RWPE1 (cell line): Measurements from ENCODE around the gene VGLL4.
A peak's percentile ranks its signal among the peaks of the same experiment; 100 is the strongest.

Experiments used
- CTCF ChIA-PET: fragments of 350-600 bp; sonication (Branson Sonifier 250); formaldehyde crosslinking; extraction: SDS; loops from one replicate; lab custom pipeline; 2021; lab: Yijun Ruan, JAX
- POLR2A ChIA-PET: fragments of 400-600 bp; formaldehyde crosslinking; extraction: SDS; loops from one replicate; lab custom pipeline; 2020; ENCODE audit warnings: antibody characterized with exemption; ENCODE audit not compliant: low non-redundant PET; lab: Yijun Ruan, JAX
- DNase-seq: peaks from one replicate; pipeline ENCODE4 v3.0.0; 2012; ENCODE audit warnings: low spot score
- H3K27ac ChIP-seq: fragments of 450-650 bp; 2 replicates; pipeline ENCODE4 v1.5.1; 2017
- TF ChIP-seq, protein P1 (sequence below): fragments of 450-650 bp; conservative IDR thresholded peaks from 2 replicates; pipeline ENCODE4 v1.5.1; 2017; ENCODE audit warnings: low read depth, mild to moderate bottlenecking

VGLL4 gene

DNA sequence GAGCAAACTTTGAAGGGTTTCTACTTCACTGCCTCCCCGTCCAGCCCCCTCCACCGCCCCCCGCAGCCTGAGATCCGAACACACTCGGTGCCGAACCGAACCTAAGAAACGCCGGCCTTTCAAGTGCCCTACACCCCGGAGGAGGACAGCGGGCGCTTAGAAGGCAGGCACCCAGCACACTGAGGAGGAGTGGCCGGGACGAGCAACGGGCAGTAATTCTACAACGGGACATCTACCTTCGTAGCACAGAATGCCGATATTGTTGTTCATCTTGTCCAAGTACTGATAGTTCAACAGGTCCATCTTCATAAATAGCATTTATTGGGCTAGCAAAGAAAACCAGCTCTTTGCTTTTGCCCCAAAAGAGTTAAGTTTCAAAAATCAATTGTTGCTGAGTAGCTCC is 513 bp downstream of the VGLL4 start:
- ChIA-PET POLR2A (no interaction called here), CTCF (interaction anchor here (0.7 kb wide), 1 partner anchor 264 kb away, joined by 3 read pairs; no protein-coding TSS in a partner anchor)
- peak; percentile 38 for DNase-seq
- H3K27ac ChIP-seq: peak overlapping the region; percentile 98
- TF ChIP-seq, protein P1, sequence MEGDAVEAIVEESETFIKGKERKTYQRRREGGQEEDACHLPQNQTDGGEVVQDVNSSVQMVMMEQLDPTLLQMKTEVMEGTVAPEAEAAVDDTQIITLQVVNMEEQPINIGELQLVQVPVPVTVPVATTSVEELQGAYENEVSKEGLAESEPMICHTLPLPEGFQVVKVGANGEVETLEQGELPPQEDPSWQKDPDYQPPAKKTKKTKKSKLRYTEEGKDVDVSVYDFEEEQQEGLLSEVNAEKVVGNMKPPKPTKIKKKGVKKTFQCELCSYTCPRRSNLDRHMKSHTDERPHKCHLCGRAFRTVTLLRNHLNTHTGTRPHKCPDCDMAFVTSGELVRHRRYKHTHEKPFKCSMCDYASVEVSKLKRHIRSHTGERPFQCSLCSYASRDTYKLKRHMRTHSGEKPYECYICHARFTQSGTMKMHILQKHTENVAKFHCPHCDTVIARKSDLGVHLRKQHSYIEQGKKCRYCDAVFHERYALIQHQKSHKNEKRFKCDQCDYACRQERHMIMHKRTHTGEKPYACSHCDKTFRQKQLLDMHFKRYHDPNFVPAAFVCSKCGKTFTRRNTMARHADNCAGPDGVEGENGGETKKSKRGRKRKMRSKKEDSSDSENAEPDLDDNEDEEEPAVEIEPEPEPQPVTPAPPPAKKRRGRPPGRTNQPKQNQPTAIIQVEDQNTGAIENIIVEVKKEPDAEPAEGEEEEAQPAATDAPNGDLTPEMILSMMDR: no peak

DNA sequence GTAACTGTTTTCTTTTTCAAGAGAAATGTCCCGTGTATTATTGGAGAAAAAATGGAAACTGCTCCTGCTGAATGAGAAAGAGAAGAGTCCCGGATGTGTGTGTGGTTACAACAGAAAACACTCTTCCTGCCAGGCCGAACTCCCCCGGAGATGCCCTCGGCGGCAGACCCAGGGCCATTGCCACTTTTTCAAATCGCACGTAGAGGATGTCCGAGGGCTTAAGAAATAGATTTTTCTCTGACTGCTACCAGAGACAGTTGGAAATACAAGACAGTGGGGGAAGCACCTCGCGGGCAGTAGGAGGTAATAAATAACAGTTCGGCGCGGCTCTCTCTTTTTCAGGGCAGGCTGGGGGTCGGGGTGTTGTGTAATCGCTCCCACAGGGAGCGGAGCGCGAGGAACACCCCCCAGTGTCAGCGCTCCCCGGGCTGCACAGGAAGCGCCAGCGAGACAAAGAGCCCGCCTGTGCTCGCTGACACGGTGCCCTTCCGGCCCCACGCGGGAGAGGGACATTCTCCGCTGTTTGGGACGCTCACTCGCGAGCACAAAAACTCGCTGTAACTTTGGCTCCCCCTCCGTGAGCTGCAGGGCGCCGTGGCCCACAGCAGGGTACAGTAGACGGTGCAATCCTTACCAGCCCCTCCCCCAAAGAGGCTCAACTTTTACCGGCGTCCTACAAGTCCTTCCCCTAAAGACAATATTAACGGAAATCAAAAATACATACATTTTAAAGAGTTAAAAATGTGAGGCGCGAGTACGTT is 1.1 kb downstream of the VGLL4 start:
- TF ChIP-seq, protein P1: no peak
- CTCF ChIA-PET: interaction anchor here (0.7 kb wide), 1 partner anchor 264 kb away, joined by 3 read pairs; no protein-coding TSS in a partner anchor
- POLR2A ChIA-PET: no interaction called here

DNA sequence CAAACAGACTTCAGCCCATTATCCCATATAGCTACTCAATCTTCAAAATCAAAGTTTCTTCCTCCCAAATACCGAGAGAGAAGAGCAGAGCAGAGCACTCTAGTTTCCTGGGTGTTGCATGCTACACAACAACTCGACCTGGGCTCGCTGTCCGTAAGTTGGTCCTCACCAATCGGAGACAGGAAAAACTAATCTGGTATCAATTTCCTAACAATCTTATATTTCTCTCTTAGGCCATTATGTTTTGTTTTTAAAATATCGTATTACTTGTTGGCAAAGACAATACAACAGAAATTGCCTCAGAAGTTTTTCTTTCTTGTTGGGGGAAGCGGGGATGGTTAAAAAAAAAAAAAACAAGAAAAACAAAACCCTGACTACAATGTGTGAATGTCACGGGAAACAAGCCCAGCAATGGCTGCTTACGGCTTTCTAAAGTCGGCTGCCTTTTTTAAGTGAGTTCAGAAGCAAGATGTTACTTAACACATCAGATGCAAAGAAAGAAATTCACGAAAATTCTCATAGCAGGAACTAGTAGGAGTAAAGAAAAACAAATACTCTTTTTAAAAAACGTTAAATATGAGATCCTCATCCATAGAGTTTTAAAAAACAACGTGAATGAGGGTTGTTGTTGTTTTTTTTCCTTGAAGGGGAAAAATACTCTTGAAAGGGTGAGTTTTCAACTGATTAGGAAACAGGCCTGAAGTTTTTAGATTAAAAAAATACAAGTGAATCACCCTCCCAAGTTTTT is 1.9 kb downstream of the VGLL4 start:
- DNase-seq: peak; percentile 20
- TF ChIP-seq, protein P1: no peak
- peak overlapping the region; percentile 98 for H3K27ac ChIP-seq
- CTCF ChIA-PET: no interaction called here
- POLR2A ChIA-PET: no interaction called here

More for the DNA sequence above, 1.1 kb downstream of the VGLL4 start:
- H3K27ac ChIP-seq: peak overlapping the region; percentile 98
- peak; percentile 36 for DNase-seq

DNA sequence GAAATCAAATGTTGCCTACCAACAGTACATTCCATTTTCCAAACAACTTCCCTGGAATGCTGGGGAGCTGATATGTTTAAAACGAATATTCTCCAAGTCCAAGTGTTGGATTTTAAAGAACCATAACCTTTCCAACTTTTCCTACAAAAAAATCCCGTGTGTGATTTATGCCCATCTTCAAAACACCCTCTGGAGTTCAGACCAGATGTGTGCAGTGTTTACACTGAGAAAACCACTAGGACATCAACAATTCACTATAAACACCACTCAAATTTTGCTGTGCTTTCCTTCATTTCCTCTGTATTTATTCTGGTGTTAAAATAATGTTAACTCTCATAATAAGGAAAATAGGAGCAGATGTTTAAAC is 2.4 kb downstream of the VGLL4 start:
- DNase-seq: no peak
- TF ChIP-seq, protein P1: no peak
- no peak overlapping the region for H3K27ac ChIP-seq
- ChIA-PET CTCF (no interaction called here), POLR2A (no interaction called here)

DNA sequence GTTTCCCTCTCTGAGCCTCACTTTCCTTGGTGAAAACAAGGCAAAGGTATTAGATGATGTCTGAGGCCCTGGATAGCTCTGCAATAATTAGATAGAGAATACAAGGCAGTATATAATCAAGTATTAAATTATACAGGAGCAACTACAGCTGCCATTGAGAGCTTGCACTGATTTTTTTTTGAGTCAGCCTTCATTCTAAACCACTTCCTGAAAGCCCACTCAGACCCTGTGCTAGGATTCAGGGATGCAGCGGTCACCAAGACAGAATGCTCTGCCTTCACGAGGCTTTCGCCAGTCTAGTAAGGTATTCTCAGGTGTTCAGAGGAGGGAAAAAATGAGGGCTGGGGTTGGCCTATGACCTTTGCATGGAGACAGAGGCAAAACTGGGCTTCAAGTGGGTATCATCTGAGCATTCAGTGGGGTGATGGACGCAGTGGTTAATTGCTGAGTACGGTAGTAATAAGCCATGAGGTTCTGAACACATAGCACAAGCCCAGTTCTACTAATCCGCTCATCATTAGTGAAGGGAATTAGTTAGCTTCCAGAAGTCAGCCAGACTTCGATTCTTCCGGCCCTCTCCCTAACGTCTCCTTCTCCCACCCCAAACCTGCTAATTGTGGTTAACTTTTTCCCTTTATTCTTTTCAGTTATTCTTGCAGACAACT is 3.6 kb downstream of the VGLL4 start:
- no peak for DNase-seq
- peak overlapping the region; percentile 69 for H3K27ac ChIP-seq
- POLR2A ChIA-PET: no interaction called here
- CTCF ChIA-PET: no interaction called here
- TF ChIP-seq, protein P1: no peak
